Measurements from ENCODE around the gene TECR.
"Not testable (repeated sequence)": the region's sequence is repeated elsewhere in the genome, so short reads cannot be mapped to it uniquely, and the experiment has no call there.

TECR gene

DNA sequence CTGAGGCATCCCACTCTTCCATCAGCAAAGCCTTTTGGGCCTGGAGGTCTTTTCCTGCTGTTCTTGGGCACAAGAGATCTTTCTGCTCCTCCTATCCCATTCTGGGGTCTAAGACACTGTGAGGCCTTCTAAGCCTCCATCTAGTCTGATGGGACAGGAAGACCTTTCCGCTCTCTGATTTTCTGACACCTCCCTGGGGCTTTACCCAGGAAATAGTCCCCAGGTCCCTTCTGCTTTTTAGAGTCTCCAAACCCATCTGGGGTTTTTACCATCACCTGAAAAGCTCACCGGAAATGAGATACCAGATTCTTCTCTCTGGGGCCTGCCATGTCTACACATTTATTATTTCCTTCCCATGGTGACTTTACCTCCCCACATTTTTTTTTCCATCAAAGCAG, 74.6 kb downstream of the TECR start:
- DNase-seq = no peak
- in situ Hi-C loops (cut with HindIII; ENCODE audit: low pct_ligation_motif_present, low sequenced_read_pairs) = no loop called here

DNA sequence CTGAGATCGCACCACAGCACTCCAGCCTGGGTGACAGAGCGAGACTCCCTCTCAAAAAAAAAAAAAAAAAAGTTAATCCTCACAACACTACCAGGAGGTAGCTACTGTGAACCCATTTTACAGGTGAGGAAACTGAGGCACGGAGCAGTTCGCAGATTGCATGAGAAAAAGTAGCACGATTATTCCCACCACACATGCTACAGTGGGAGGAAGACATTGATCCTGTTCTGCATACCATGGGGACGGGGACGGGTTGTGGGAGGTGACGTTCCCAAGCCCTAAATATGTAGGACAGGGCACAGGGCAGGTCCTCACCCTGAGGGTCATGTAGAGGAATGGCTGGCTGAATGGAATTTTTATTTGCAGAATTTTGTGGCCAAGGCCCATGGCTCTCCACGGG, 77.2 kb downstream of the TECR start:
- Histone ChIP-seq H3K36me3 (replicated peaks) (no peaks in the 10 kb centered on the region), H3K27ac (no peak overlapping the region), H3K4me3 (ENCODE audit: low read depth, low read length) (no peak overlapping the region), H3K27me3 (replicated peaks) (no peaks in the 10 kb centered on the region)
- in situ Hi-C loops (cut with HindIII; ENCODE audit: low pct_ligation_motif_present, low sequenced_read_pairs) = no loop called here
- TF ChIP-seq, protein P1, sequence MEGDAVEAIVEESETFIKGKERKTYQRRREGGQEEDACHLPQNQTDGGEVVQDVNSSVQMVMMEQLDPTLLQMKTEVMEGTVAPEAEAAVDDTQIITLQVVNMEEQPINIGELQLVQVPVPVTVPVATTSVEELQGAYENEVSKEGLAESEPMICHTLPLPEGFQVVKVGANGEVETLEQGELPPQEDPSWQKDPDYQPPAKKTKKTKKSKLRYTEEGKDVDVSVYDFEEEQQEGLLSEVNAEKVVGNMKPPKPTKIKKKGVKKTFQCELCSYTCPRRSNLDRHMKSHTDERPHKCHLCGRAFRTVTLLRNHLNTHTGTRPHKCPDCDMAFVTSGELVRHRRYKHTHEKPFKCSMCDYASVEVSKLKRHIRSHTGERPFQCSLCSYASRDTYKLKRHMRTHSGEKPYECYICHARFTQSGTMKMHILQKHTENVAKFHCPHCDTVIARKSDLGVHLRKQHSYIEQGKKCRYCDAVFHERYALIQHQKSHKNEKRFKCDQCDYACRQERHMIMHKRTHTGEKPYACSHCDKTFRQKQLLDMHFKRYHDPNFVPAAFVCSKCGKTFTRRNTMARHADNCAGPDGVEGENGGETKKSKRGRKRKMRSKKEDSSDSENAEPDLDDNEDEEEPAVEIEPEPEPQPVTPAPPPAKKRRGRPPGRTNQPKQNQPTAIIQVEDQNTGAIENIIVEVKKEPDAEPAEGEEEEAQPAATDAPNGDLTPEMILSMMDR (IDR thresholded peaks at IDR 0.05; ENCODE audit: low read depth, low read length, missing control alignments) = no peak
- no peak for DNase-seq

More for the DNA sequence above, 74.6 kb downstream of the TECR start:
- no peak overlapping the region for H3K4me3 ChIP-seq (ENCODE audit: low read depth, low read length)
- H3K27ac ChIP-seq = no peak overlapping the region
- H3K36me3 ChIP-seq (replicated peaks) = no peaks in the 10 kb centered on the region
- TF ChIP-seq, protein P1 (IDR thresholded peaks at IDR 0.05; ENCODE audit: low read depth, low read length, missing control alignments) = no peak
- no peaks in the 10 kb centered on the region for H3K27me3 ChIP-seq (replicated peaks)

DNA sequence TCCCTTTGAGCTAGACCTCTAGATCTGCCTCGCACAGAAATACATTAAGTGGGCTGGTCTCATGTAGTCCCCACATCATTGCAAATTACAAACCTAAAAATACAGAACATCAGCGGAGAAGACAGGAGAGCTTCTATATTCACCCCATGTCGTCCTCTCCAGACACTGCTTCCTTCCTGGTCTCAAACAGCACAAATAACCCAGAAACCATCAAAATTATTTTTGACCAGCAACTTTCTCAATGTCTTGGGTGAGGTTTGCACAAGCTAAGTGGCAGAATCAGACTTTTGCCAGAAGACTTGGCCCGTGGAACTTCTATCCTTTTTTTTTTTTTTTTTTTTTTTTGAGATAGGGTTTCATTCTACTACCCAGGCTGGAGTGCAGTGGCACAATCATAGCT, 81.7 kb downstream of the TECR start:
- H3K27me3 ChIP-seq (replicated peaks) = no peaks in the 10 kb centered on the region
- H3K36me3 ChIP-seq (replicated peaks) = no peaks in the 10 kb centered on the region
- no peak for DNase-seq
- TF ChIP-seq, protein P1 (IDR thresholded peaks at IDR 0.05; ENCODE audit: low read depth, low read length, missing control alignments) = no peak
- H3K27ac ChIP-seq = no peak overlapping the region
- no peak overlapping the region for H3K4me3 ChIP-seq (ENCODE audit: low read depth, low read length)
- in situ Hi-C loops (cut with HindIII; ENCODE audit: low pct_ligation_motif_present, low sequenced_read_pairs) = no loop called here

DNA sequence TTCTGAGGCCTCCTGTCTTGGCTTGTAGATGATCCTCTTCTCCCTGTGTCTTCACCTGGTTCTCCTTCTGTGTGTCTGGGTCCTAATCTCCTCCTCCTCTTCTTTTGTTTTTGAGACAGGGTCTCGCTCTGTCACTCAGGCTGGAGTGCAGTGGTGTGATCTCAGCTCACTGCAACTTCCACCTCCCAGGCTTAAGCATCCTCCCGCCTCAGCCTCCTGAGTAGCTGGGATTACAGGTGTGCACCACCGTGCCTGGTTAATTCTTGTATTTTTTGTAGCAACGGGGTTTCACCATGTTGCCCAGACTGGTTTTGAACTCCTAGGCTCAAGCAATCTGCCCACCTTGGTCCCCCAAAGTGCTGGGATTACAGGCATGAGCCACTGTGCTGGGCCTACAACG, 82.8 kb downstream of the TECR start:
- H3K27ac ChIP-seq; H3K36me3 ChIP-seq (replicated peaks); DNase-seq; in situ Hi-C loops (cut with HindIII; ENCODE audit: low pct_ligation_motif_present, low sequenced_read_pairs); H3K27me3 ChIP-seq (replicated peaks); H3K4me3 ChIP-seq (ENCODE audit: low read depth, low read length): not testable (repeated sequence)

DNA sequence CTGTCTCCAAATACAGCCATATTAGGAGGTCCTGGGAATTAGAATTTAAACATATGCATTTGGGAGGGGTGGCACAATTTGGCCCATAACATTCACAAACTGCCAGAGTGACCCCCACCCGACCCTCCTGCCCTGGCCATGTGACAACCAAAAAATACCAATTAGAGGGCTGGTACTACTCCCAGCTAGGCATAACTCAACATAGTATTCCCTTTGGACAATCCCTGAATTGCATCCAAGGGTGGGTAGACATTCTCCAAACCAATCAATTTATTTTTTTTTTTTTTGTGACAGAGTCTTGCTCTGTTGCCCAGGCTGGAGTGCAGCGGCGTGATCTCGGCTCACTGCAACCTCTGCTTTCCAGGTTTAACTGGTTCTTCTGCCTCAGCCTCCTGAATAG, 83.3 kb downstream of the TECR start:
- Histone ChIP-seq H3K27me3 (replicated peaks) (no peaks in the 10 kb centered on the region), H3K4me3 (ENCODE audit: low read depth, low read length) (no peak overlapping the region), H3K27ac (no peak overlapping the region), H3K36me3 (replicated peaks) (no peaks in the 10 kb centered on the region)
- no peak for DNase-seq
- in situ Hi-C loops (cut with HindIII; ENCODE audit: low pct_ligation_motif_present, low sequenced_read_pairs) = no loop called here
- TF ChIP-seq, protein P1 (IDR thresholded peaks at IDR 0.05; ENCODE audit: low read depth, low read length, missing control alignments) = no peak

DNA sequence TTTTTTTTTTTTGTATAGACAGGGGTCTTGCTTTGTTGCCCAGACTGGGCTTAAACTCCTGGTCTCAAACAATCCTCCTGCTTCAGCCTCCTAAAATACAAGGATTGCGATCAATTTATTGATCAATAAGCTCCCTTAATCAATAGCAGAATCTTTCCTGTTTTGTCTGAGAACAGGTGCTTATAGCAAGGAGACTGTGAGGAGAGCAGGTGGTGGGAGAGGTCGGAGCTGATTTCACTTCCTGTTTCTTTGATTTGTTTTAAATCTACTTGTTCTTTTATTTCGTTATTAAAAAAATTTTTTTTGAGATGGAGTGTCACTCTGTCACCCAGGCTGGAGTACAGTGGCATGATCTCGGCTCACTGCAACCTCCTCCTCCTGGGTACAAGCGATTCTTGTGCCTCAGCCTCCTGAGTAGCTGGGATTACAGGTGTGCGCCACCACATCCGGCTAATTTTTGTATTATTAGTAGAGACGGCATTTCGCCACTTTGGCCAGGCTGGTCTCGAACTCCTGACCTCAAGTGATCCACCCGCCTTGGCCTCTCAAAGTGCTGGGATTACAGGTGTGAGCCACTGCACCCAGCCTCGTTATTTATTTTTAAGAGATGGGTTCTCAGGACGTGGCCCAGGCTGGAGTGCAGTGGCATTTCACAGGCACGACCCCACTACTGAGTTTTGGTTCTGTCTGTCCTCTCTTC, 84.2 kb downstream of the TECR start:
- DNase-seq; H3K27ac ChIP-seq; H3K27me3 ChIP-seq (replicated peaks); H3K36me3 ChIP-seq (replicated peaks); H3K4me3 ChIP-seq (ENCODE audit: low read depth, low read length); in situ Hi-C loops (cut with HindIII; ENCODE audit: low pct_ligation_motif_present, low sequenced_read_pairs): not testable (repeated sequence)

DNA sequence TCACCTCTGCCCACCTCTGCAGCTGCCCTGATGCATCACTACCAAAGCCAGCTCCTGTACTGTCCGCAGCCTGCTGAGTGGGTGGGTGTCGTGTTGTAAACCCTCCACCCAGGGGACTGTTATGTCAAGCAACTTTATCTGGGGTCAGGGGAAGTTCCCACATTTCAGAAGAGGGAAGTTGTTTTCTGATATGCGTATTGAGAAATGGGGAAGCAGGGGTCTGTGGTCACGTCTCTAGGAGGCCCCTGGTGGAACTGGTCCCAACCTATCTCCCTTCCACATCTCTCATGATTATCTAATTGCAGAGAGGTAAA, 84.7 kb downstream of the TECR start:
- TF ChIP-seq, protein P1 (IDR thresholded peaks at IDR 0.05; ENCODE audit: low read depth, low read length, missing control alignments) = no peak
- no peak overlapping the region for H3K27ac ChIP-seq
- H3K36me3 ChIP-seq (replicated peaks) = no peaks in the 10 kb centered on the region
- in situ Hi-C loops (cut with HindIII; ENCODE audit: low pct_ligation_motif_present, low sequenced_read_pairs) = no loop called here
- H3K4me3 ChIP-seq (ENCODE audit: low read depth, low read length) = no peak overlapping the region
- no peaks in the 10 kb centered on the region for H3K27me3 ChIP-seq (replicated peaks)
- DNase-seq = no peak
